SK-N-MC (cell line): ENCODE measurements around the gene BABAM2.
"Not testable (repeated sequence)": the region's sequence is repeated elsewhere in the genome, so short reads cannot be mapped to it uniquely, and the experiment has no call there.

ENCODE experiments used
- EZH2 ChIP-seq: fragments of 200-600 bp; sonication (generic); IDR thresholded peaks from one replicate; pipeline ENCODE4 v1.6.1; 2017; ENCODE audit warnings: antibody characterized with exemption
- POLR2AphosphoS5 ChIP-seq: IDR thresholded peaks from 2 replicates; pipeline ENCODE4 v1.6.1; 2012; ENCODE audit warnings: mild to moderate bottlenecking, low read depth, low read length, borderline replicate concordance

GRCh38 chr2:28113771-28114170 is 223.2 kb downstream of the BABAM2 start:
- TF ChIP-seq EZH2, POLR2AphosphoS5: not testable (repeated sequence)
